NT2/D1 (cell line): Measurements from ENCODE around the gene C11orf71.

Experiments
- SUZ12 ChIP-seq: IDR thresholded peaks from 2 replicates; pipeline ENCODE4 v1.6.1; 2011; ENCODE audit not compliant: insufficient read length, insufficient read depth; ENCODE audit errors: extremely low read depth
- YY1 ChIP-seq: IDR thresholded peaks from 2 replicates; pipeline ENCODE4 v1.6.1; 2011; ENCODE audit not compliant: insufficient read length, insufficient read depth
- ZNF274 ChIP-seq: IDR thresholded peaks from 2 replicates; pipeline ENCODE4 v1.6.1; 2011; ENCODE audit warnings: mild to moderate bottlenecking, low read depth, low read length

- TF ChIP-seq SUZ12: no peak
- TF ChIP-seq YY1: no peak
- TF ChIP-seq ZNF274: no peak
These were observed 41.6 kb downstream of the C11orf71 start for GRCh38 chr11:114358716-114359115.
